ENCODE results near the gene CD69.

The CD69 gene

GRCh38 chr12:9792185-9792900 lies 31.6 kb upstream of the CD69 start:
- no peak overlapping the region for H3K4me3 ChIP-seq (ENCODE audit: low read length)
- TF ChIP-seq ZNF274 (IDR thresholded peaks at IDR 0.05; ENCODE audit: low read depth, low read length), result no peak

- H3K4me3 ChIP-seq (ENCODE audit: low read length), result no peak overlapping the region
- no peak for TF ChIP-seq ZNF274 (IDR thresholded peaks at IDR 0.05; ENCODE audit: low read depth, low read length)
Measured at GRCh38 chr12:9786726-9787717, 26.3 kb upstream of the CD69 start.

- no peak for TF ChIP-seq ZNF274 (IDR thresholded peaks at IDR 0.05; ENCODE audit: low read depth, low read length)
- H3K4me3 ChIP-seq (ENCODE audit: low read length), result no peak overlapping the region
Measured at GRCh38 chr12:9784816-9785215, 24.1 kb upstream of the CD69 start.

- no peak for TF ChIP-seq ZNF274 (IDR thresholded peaks at IDR 0.05; ENCODE audit: low read depth, low read length)
- no peak overlapping the region for H3K4me3 ChIP-seq (ENCODE audit: low read length)
Measured at GRCh38 chr12:9784326-9784725, 23.6 kb upstream of the CD69 start.

- no peak for TF ChIP-seq ZNF274 (IDR thresholded peaks at IDR 0.05; ENCODE audit: low read depth, low read length)
- H3K4me3 ChIP-seq (ENCODE audit: low read length), result no peak overlapping the region
Measured at GRCh38 chr12:9782547-9783382, 22.1 kb upstream of the CD69 start.

GRCh38 chr12:9781360-9781759 lies 20.7 kb upstream of the CD69 start:
- H3K4me3 ChIP-seq (ENCODE audit: low read length), result no peak overlapping the region
- TF ChIP-seq ZNF274 (IDR thresholded peaks at IDR 0.05; ENCODE audit: low read depth, low read length), result no peak

- H3K4me3 ChIP-seq (ENCODE audit: low read length), result no peak overlapping the region
- TF ChIP-seq ZNF274 (IDR thresholded peaks at IDR 0.05; ENCODE audit: low read depth, low read length), result no peak
Measured at GRCh38 chr12:9779209-9779608, 18.5 kb upstream of the CD69 start.

- TF ChIP-seq ZNF274 (IDR thresholded peaks at IDR 0.05; ENCODE audit: low read depth, low read length), result no peak
- H3K4me3 ChIP-seq (ENCODE audit: low read length), result no peak overlapping the region
Measured at GRCh38 chr12:9776781-9777180, 16.1 kb upstream of the CD69 start.

GRCh38 chr12:9773216-9773877 lies 12.6 kb upstream of the CD69 start:
- no peak for TF ChIP-seq ZNF274 (IDR thresholded peaks at IDR 0.05; ENCODE audit: low read depth, low read length)
- H3K4me3 ChIP-seq (ENCODE audit: low read length), result no peak overlapping the region

- no peak overlapping the region for H3K4me3 ChIP-seq (ENCODE audit: low read length)
- no peak for TF ChIP-seq ZNF274 (IDR thresholded peaks at IDR 0.05; ENCODE audit: low read depth, low read length)
Measured at GRCh38 chr12:9763025-9763424, 2.3 kb upstream of the CD69 start.

GRCh38 chr12:9762369-9762768 lies 1.7 kb upstream of the CD69 start:
- no peak for TF ChIP-seq ZNF274 (IDR thresholded peaks at IDR 0.05; ENCODE audit: low read depth, low read length)

GRCh38 chr12:9761419-9761781 lies 699 bp upstream of the CD69 start:
- no peak for TF ChIP-seq ZNF274 (IDR thresholded peaks at IDR 0.05; ENCODE audit: low read depth, low read length)
- H3K4me3 ChIP-seq (ENCODE audit: low read length), result peak overlapping the region; percentile 31; the same call in 1 of the 2 replicates

More at GRCh38 chr12:9762369-9762768, 1.7 kb upstream of the CD69 start:
- no peak overlapping the region for H3K4me3 ChIP-seq (ENCODE audit: low read length)

- H3K4me3 ChIP-seq (ENCODE audit: low read length), result peak overlapping the region; percentile 74; the same call in 1 of the 2 replicates
- no peak for TF ChIP-seq ZNF274 (IDR thresholded peaks at IDR 0.05; ENCODE audit: low read depth, low read length)
Measured at GRCh38 chr12:9760120-9760519, 581 bp downstream of the CD69 start.

All from GM08714 (cell line).